PC-3 (cell line): ENCODE measurements around the gene EMID1. TPM values are rescaled to one million over a fixed set of nuclear protein-coding genes. Genes with fewer than 3 reads are reported as not detected.

Source experiments
- ATAC-seq: fragments of 200-7000 bp; cut with Tn5 transposase; 2 replicates; pipeline ENCODE4 v1.9.1; 2020; ENCODE audit warnings: mild to moderate bottlenecking, moderate library complexity
- BruUV-seq: library from RNA; stranded (reverse); fragments of 400-500 nt; replicated peaks from 2 replicates; lab custom pipeline; 2021; lab: Mats Ljungman, UMichigan
- CTCF ChIA-PET: fragments of 300-600 bp; sonication (Branson Sonifier 250); formaldehyde crosslinking; loops from one replicate; lab custom pipeline; 2022; ENCODE audit warnings: antibody characterized with exemption; lab: Charles Lee
- POLR2A ChIA-PET: fragments of 300-600 bp; sonication (Branson Sonifier 250); formaldehyde crosslinking; loops from one replicate; lab custom pipeline; 2022; ENCODE audit warnings: antibody characterized with exemption; ENCODE audit not compliant: unreplicated experiment; lab: Charles Lee
- DNase-seq: peaks from one replicate; pipeline ENCODE4 v3.0.0-alpha.2; 2015
- H2AFZ ChIP-seq: fragments of 300-600 bp; sonication (generic); 2 replicates; pipeline ENCODE4 v1.6.0; 2016; ENCODE audit warnings: antibody characterized with exemption, low read length
- H3F3A ChIP-seq: fragments of 300-600 bp; sonication (generic); one replicate; pipeline ENCODE4 v1.6.0; 2017; ENCODE audit warnings: antibody characterized with exemption, low read length, control low read depth, mild to moderate bottlenecking; ENCODE audit not compliant: unreplicated experiment
- H3K27ac ChIP-seq: fragments of 300-600 bp; sonication (generic); 2 replicates; pipeline ENCODE4 v1.5.1; 2016; ENCODE audit warnings: mild to moderate bottlenecking, low read length
- H3K27me3 ChIP-seq: fragments of 300-600 bp; sonication (generic); 2 replicates; pipeline ENCODE4 v1.6.1; 2016; ENCODE audit warnings: low read length, mixed read lengths
- H3K36me3 ChIP-seq: fragments of 300-600 bp; sonication (generic); 2 replicates; pipeline ENCODE4 v1.6.1; 2016; ENCODE audit warnings: low read depth, mixed run types, low read length, mixed read lengths
- H3K4me1 ChIP-seq: fragments of 300-600 bp; sonication (generic); 2 replicates; pipeline ENCODE4 v1.5.1; 2016; ENCODE audit warnings: low read length; ENCODE audit not compliant: insufficient read depth
- H3K4me2 ChIP-seq: fragments of 300-600 bp; sonication (generic); 2 replicates; pipeline ENCODE4 v1.6.0; 2016; ENCODE audit warnings: low read length
- H3K4me3 ChIP-seq: fragments of 300-600 bp; sonication (generic); 2 replicates; pipeline ENCODE4 v1.5.1; 2016; ENCODE audit warnings: mild to moderate bottlenecking, low read length, mixed read lengths
- H3K79me2 ChIP-seq: fragments of 300-600 bp; sonication (generic); 2 replicates; pipeline ENCODE4 v1.6.1; 2017; ENCODE audit warnings: low read length, mixed read lengths
- H3K9ac ChIP-seq: fragments of 300-600 bp; sonication (generic); 2 replicates; pipeline ENCODE4 v1.6.0; 2016; ENCODE audit warnings: mild to moderate bottlenecking, low read length
- H3K9me2 ChIP-seq: fragments of 300-600 bp; sonication (generic); replicated peaks from 2 replicates; pipeline ENCODE4 v1.6.1; 2016; ENCODE audit warnings: mixed run types, low read length, mixed read lengths
- H3K9me3 ChIP-seq: fragments of 300-600 bp; sonication (generic); 2 replicates; pipeline ENCODE4 v1.6.1; 2016; ENCODE audit warnings: low read length, mixed read lengths
- H4K20me1 ChIP-seq: fragments of 300-600 bp; sonication (generic); 2 replicates; pipeline ENCODE4 v1.6.1; 2016; ENCODE audit warnings: low read length, mixed read lengths
- EZH2 ChIP-seq: fragments of 300-600 bp; sonication (generic); IDR thresholded peaks from one replicate; pipeline ENCODE4 v1.6.1; 2017; ENCODE audit warnings: antibody characterized with exemption, mild to moderate bottlenecking, low read length; ENCODE audit not compliant: unreplicated experiment
- EZH2phosphoT487 ChIP-seq: fragments of 300-600 bp; sonication (generic); IDR thresholded peaks from 2 replicates; pipeline ENCODE4 v1.6.1; 2018; ENCODE audit warnings: mild to moderate bottlenecking, antibody characterized with exemption, low read length, borderline replicate concordance
- intact Hi-C: fragments of 100-400 bp; cut with micrococcal nuclease; formaldehyde crosslinking; loops from 2 replicates; pipeline ENCODE4 v1.9.0; 2023
- total RNA-seq: library from RNA; depleted of rRNA; stranded (reverse); fragments of >200 nt; gene quantifications from 2 replicates; pipeline ENCODE4 v1.2.3, GENCODE V29; 2014
- TF ChIP-seq, protein P1 (sequence below): fragments of 300-600 bp; sonication (generic); conservative IDR thresholded peaks from 2 replicates; pipeline ENCODE4 v1.5.1; 2017; ENCODE audit warnings: antibody characterized with exemption, low read depth, mild to moderate bottlenecking, low read length

The EMID1 gene
- total RNA-seq, 1 experiment from 2014 or later: 1.2 TPM

- Histone ChIP-seq H3K4me1 (peaks cover 5% of the 10 kb centered on the region; the same call in 1 of the 2 replicates), H3K4me3 (no peak overlapping the region), H3K9me2 (no peaks in the 10 kb centered on the region), H3F3A (no peaks in the 10 kb centered on the region), H3K4me2 (no peak overlapping the region), H2AFZ (no peak overlapping the region), H3K36me3 (no peaks in the 10 kb centered on the region), H3K9me3 (no peaks in the 10 kb centered on the region), H4K20me1 (no peaks in the 10 kb centered on the region), H3K27ac (no peak overlapping the region), H3K79me2 (no peaks in the 10 kb centered on the region), H3K9ac (no peak overlapping the region), H3K27me3 (no peaks in the 10 kb centered on the region)
- no peak for TF ChIP-seq EZH2
- TF ChIP-seq, protein P1, sequence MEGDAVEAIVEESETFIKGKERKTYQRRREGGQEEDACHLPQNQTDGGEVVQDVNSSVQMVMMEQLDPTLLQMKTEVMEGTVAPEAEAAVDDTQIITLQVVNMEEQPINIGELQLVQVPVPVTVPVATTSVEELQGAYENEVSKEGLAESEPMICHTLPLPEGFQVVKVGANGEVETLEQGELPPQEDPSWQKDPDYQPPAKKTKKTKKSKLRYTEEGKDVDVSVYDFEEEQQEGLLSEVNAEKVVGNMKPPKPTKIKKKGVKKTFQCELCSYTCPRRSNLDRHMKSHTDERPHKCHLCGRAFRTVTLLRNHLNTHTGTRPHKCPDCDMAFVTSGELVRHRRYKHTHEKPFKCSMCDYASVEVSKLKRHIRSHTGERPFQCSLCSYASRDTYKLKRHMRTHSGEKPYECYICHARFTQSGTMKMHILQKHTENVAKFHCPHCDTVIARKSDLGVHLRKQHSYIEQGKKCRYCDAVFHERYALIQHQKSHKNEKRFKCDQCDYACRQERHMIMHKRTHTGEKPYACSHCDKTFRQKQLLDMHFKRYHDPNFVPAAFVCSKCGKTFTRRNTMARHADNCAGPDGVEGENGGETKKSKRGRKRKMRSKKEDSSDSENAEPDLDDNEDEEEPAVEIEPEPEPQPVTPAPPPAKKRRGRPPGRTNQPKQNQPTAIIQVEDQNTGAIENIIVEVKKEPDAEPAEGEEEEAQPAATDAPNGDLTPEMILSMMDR: no peak
- TF ChIP-seq EZH2phosphoT487: no peak
- ATAC-seq (no peak), DNase-seq (no peak)
- POLR2A ChIA-PET: no interaction called here
- intact Hi-C loops: no loop called here
- CTCF ChIA-PET: interaction anchor here (0.6 kb wide), 1 partner anchor 22 kb away, joined by 4 read pairs; no protein-coding TSS in a partner anchor
- BruUV-seq: no TSS peak
These were observed 19.2 kb downstream of the EMID1 start for GRCh38 chr22:29224859-29225410.

- ChIA-PET POLR2A (no interaction called here), CTCF (interaction anchor here (0.6 kb wide), 1 partner anchor 22 kb away, joined by 4 read pairs; no protein-coding TSS in a partner anchor)
- no peak overlapping the region for H3K4me3 ChIP-seq
- no peak overlapping the region for H3K4me2 ChIP-seq
- H3K27ac ChIP-seq: no peak overlapping the region
- H3K9ac ChIP-seq: no peak overlapping the region
- H3K9me3 ChIP-seq: no peaks in the 10 kb centered on the region
- peak; percentile 35; the same call in 1 of the 2 replicates for ATAC-seq
- no peaks in the 10 kb centered on the region for H3K36me3 ChIP-seq
- BruUV-seq: no TSS peak
- no peak for DNase-seq
- no peaks in the 10 kb centered on the region for H3K27me3 ChIP-seq
- intact Hi-C loops: no loop called here
- TF ChIP-seq EZH2: no peak
- TF ChIP-seq, protein P1: no peak
- no peak for TF ChIP-seq EZH2phosphoT487
- no peaks in the 10 kb centered on the region for H3K4me1 ChIP-seq
- no peaks in the 10 kb centered on the region for H3F3A ChIP-seq
- H2AFZ ChIP-seq: no peak overlapping the region
- no peaks in the 10 kb centered on the region for H3K79me2 ChIP-seq
- no peaks in the 10 kb centered on the region for H3K9me2 ChIP-seq
- no peaks in the 10 kb centered on the region for H4K20me1 ChIP-seq
These were observed 19.9 kb downstream of the EMID1 start for GRCh38 chr22:29225422-29226090.
